ENCODE data around the gene NAV2. TPM values are rescaled to one million over a fixed set of nuclear protein-coding genes. Genes with fewer than 3 reads are reported as not detected.
"Not testable (repeated sequence)": the region's sequence is repeated elsewhere in the genome, so short reads cannot be mapped to it uniquely, and the experiment has no call there.

Gene NAV2
- total RNA-seq, 1 experiment from 2014 or later, result 15.6 TPM

- DNase-seq (ENCODE audit: low read depth), result peak; percentile 86
Observed at GRCh38 chr11:19953909-19954308, 241.3 kb downstream of the NAV2 start.

- DNase-seq (ENCODE audit: low read depth), result peak; percentile 46
Observed at GRCh38 chr11:19954899-19955298, 242.3 kb downstream of the NAV2 start.

GRCh38 chr11:19955660-19956059 is 243.0 kb downstream of the NAV2 start:
- no peak for DNase-seq (ENCODE audit: low read depth)

- no peak for DNase-seq (ENCODE audit: low read depth)
Observed at GRCh38 chr11:19956228-19956627, 243.6 kb downstream of the NAV2 start.

- DNase-seq (ENCODE audit: low read depth), result no peak
Observed at GRCh38 chr11:19957294-19957943, 244.8 kb downstream of the NAV2 start.

- no peak for DNase-seq (ENCODE audit: low read depth)
Observed at GRCh38 chr11:19958204-19958603, 245.6 kb downstream of the NAV2 start.

- DNase-seq (ENCODE audit: low read depth), result no peak
Observed at GRCh38 chr11:19959210-19959609, 246.6 kb downstream of the NAV2 start.

- DNase-seq (ENCODE audit: low read depth), result no peak
Observed at GRCh38 chr11:19959648-19960059, 247.0 kb downstream of the NAV2 start.

GRCh38 chr11:19960410-19960809 is 247.8 kb downstream of the NAV2 start:
- not testable (repeated sequence) for DNase-seq (ENCODE audit: low read depth)

GRCh38 chr11:19961225-19961624 is 248.6 kb downstream of the NAV2 start:
- no peak for DNase-seq (ENCODE audit: low read depth)

- DNase-seq (ENCODE audit: low read depth), result no peak
Observed at GRCh38 chr11:19962053-19962800, 249.6 kb downstream of the NAV2 start.

- DNase-seq (ENCODE audit: low read depth), result peak; percentile 15
Observed at GRCh38 chr11:19962801-19963175, 250.2 kb downstream of the NAV2 start.

- DNase-seq (ENCODE audit: low read depth), result no peak
Observed at GRCh38 chr11:19963697-19964387, 251.2 kb downstream of the NAV2 start.

GRCh38 chr11:19966441-19966840 is 253.8 kb downstream of the NAV2 start:
- DNase-seq (ENCODE audit: low read depth), result no peak

GRCh38 chr11:19966927-19967326 is 254.3 kb downstream of the NAV2 start:
- DNase-seq (ENCODE audit: low read depth), result no peak

GRCh38 chr11:19967787-19968186 is 255.2 kb downstream of the NAV2 start:
- DNase-seq (ENCODE audit: low read depth), result peak; percentile 56

- DNase-seq (ENCODE audit: low read depth), result no peak
Observed at GRCh38 chr11:19968860-19969259, 256.2 kb downstream of the NAV2 start.

- DNase-seq (ENCODE audit: low read depth), result peak; percentile 9
Observed at GRCh38 chr11:19970944-19971343, 258.3 kb downstream of the NAV2 start.

- no peak for DNase-seq (ENCODE audit: low read depth)
Observed at GRCh38 chr11:19972091-19972490, 259.5 kb downstream of the NAV2 start.

- DNase-seq (ENCODE audit: low read depth), result no peak
Observed at GRCh38 chr11:19972651-19973050, 260.0 kb downstream of the NAV2 start.

- no peak for DNase-seq (ENCODE audit: low read depth)
Observed at GRCh38 chr11:19973136-19973635, 260.5 kb downstream of the NAV2 start.

GRCh38 chr11:19974886-19975285 is 262.2 kb downstream of the NAV2 start:
- DNase-seq (ENCODE audit: low read depth), result no peak

Measured in M059J (cell line).